Measurements from ENCODE around the gene ARSG. TPM values are rescaled to one million over a fixed set of nuclear protein-coding genes. Genes with fewer than 3 reads are reported as not detected.

The ARSG gene
- total and polyA plus RNA-seq, 10 of the 15 experiments (the other 5 are each of a cell fraction or from before 2014, with no cell fraction given): 2.9 to 13.5 (median 7.6) TPM

DNA sequence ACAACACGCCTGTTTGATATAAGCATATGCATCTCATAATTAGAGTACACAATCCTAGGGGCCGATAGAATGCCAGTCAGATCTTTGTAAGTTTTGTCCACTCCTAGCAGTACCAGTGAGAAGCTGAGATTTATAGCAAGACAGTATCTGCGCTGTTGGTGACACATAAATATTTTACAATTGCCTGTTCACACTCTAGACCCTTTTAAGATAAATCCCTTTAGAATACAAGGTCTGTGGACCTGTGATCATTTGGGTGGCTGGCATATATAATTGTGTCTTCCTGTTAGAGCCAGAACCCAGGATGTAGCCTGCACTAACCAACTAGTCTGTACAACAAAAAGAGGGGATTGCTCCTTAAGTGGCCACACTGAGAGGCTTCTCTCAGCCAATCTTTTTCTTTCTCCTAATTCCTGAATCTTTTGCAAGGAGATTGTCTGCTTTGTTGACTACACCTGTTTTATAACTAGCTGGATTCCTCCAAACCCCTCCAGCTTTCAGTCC, 91.3 kb downstream of the ARSG start (continued):
- TF ChIP-seq, protein P1, sequence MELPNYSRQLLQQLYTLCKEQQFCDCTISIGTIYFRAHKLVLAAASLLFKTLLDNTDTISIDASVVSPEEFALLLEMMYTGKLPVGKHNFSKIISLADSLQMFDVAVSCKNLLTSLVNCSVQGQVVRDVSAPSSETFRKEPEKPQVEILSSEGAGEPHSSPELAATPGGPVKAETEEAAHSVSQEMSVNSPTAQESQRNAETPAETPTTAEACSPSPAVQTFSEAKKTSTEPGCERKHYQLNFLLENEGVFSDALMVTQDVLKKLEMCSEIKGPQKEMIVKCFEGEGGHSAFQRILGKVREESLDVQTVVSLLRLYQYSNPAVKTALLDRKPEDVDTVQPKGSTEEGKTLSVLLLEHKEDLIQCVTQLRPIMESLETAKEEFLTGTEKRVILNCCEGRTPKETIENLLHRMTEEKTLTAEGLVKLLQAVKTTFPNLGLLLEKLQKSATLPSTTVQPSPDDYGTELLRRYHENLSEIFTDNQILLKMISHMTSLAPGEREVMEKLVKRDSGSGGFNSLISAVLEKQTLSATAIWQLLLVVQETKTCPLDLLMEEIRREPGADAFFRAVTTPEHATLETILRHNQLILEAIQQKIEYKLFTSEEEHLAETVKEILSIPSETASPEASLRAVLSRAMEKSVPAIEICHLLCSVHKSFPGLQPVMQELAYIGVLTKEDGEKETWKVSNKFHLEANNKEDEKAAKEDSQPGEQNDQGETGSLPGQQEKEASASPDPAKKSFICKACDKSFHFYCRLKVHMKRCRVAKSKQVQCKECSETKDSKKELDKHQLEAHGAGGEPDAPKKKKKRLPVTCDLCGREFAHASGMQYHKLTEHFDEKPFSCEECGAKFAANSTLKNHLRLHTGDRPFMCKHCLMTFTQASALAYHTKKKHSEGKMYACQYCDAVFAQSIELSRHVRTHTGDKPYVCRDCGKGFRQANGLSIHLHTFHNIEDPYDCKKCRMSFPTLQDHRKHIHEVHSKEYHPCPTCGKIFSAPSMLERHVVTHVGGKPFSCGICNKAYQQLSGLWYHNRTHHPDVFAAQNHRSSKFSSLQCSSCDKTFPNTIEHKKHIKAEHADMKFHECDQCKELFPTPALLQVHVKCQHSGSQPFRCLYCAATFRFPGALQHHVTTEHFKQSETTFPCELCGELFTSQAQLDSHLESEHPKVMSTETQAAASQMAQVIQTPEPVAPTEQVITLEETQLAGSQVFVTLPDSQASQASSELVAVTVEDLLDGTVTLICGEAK (IDR thresholded peaks at IDR 0.05; ENCODE audit: borderline replicate concordance): no peak

DNA sequence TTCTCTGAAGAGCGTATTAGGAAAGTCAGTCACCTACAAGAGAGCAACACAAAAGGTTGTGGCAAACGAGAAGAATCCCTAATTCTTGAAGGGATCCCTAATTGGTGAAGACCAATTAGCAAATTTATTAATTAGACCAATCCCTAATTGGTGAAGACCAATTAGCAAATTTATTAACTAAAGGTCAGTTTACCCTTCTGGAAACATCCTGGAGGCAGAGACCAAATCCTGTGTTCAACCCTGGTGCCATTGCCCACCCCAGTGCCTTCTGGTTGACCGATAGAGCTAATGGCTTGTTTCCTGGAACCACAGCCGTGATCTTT, 91.8 kb downstream of the ARSG start:
- no TSS peak for BruUV-seq (replicated peaks)
- FAIRE-seq: no peak
- intact Hi-C loops (cut with micrococcal nuclease; ENCODE audit: unreplicated experiment): no loop called here
- no peaks in the 10 kb centered on the region for H3K79me2 ChIP-seq (ENCODE audit: control insufficient read depth, insufficient read depth, low read length)
- no peak overlapping the region for H3K27ac ChIP-seq (ENCODE audit: control insufficient read depth, insufficient read depth)
- no peaks in the 10 kb centered on the region; a peak in 1 of 4 replicates for H3K27me3 ChIP-seq (replicated peaks in 1 of 2; ENCODE audit: control insufficient read depth in 2 of 2, insufficient read depth in 2 of 2, low read length in 1 of 2)
- H3K4me1 ChIP-seq (ENCODE audit: control insufficient read depth, insufficient read depth, low read length): no peaks in the 10 kb centered on the region
- no peaks in the 10 kb centered on the region for H3K36me3 ChIP-seq (ENCODE audit: control insufficient read depth in 2 of 2, insufficient read depth in 2 of 2, low read length in 1 of 2)
- WGBS (ENCODE audit: insufficient coverage, insufficient replicate concordance, low lambda C conversion rate, missing lambda C conversion rate): 66% methylated on average over 4 of the region's 4 CpGs
- H3K4me2 ChIP-seq (ENCODE audit: control insufficient read depth, insufficient read depth): no peak overlapping the region
- TF ChIP-seq NFYB (IDR thresholded peaks at IDR 0.05; ENCODE audit: insufficient read depth, low read depth, low read length): no peak
- no peak for TF ChIP-seq HCFC1 (IDR thresholded peaks at IDR 0.05; ENCODE audit: low read length)
- TF ChIP-seq SREBF1 (IDR thresholded peaks at IDR 0.05; ENCODE audit: low read length): no peak
- no peak for TF ChIP-seq FOXK2 (IDR thresholded peaks at IDR 0.05)
- no peak for TF ChIP-seq POLR2AphosphoS2 (IDR thresholded peaks at IDR 0.05; ENCODE audit: low read depth, low read length)
- POLR2A ChIA-PET: no interaction called here
- H3K4me3 ChIP-seq: no peak overlapping the region
- no peak overlapping the region for H2AFZ ChIP-seq (ENCODE audit: control insufficient read depth, low read depth, low read length)
- H4K20me1 ChIP-seq (ENCODE audit: control insufficient read depth, insufficient read depth): no peaks in the 10 kb centered on the region
- SMC1A ChIA-PET (ENCODE audit: uncharacterized antibody, unreplicated experiment): interaction anchor here (0.8 kb wide), 1 partner anchor 72 kb away, joined by 3 read pairs; no protein-coding TSS in a partner anchor
- CTCF ChIA-PET: interaction anchor here (1.1 kb wide), 1 partner anchor 16 kb away, joined by 3 read pairs; no protein-coding TSS in a partner anchor
- RAD21 ChIA-PET (ENCODE audit: unreplicated experiment): no interaction called here
- in situ Hi-C loops (cut with MboI): no loop called here
- no peak for DNase-seq (ENCODE audit: low read depth, low spot score)
- H3K9me3 ChIP-seq (replicated peaks; ENCODE audit: control insufficient read depth, insufficient read depth, low read length): no peaks in the 10 kb centered on the region
- H3K9ac ChIP-seq (ENCODE audit: control insufficient read depth, insufficient read depth, low read length): no peak overlapping the region
- no peak for ATAC-seq
